Epithelial cell of umbilical artery (primary cell): ENCODE results near the gene ARL6. TPM values are rescaled to one million over a fixed set of nuclear protein-coding genes. Genes with fewer than 3 reads are reported as not detected.

Source experiments
- total RNA-seq: library from RNA; depleted of rRNA; stranded (reverse); fragments of >200 nt; gene quantifications from 2 replicates; pipeline ENCODE4 v1.2.3, GENCODE V29; 2014

ARL6 gene
- 9.4 and 14.6 TPM in 2 replicates for total RNA-seq

DNA sequence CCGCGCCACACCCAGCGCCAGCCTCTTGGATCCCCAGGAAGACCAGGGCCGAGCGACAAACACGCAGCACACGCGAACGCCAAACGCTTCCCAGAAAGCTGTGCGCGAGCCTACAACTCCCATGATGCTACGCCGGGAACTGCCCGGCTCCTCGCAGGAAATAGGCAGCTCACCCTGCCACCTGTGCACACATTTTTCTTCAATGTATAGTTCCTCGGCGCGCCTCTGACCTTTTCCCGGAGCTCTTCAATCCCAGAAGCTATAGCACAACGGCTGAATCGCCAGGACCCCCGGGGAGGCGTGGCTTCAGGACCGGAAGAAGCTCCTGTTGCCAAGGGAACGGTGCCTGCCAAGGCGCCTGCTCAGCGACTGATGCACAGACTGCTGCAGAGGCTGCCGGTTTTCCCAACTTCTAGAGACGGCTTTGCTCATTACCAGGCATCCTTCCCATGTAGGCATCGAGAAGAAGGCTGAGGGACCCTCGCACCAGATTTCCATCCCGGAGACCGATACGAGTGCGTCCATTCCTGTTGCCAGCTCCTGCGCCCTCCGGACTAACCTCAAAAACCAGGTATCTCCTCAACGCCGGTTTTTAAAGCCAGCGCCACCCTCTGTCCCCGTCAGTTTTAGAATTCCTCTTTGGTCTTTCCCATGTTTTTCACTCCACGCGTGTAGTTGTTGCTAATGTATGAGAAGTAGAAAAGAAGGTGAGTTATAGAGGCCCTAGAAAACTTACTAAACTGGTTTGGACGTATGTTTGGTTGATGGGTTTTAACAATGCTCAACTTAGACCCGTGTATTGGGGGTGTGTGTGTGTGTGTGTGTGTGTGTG, at the start of gene ARL6:
TSS of gene ARL6 (plus strand) at position 352 of the 832 bp plus-strand sequence. CDS start 3,350 bp downstream, outside the sequence.

GRCh38 chr3:97821774-97822358, 57.3 kb downstream of the ARL6 start, which contains the start of gene CRYBG3:
TSS of gene CRYBG3 (plus strand) at chr3:97822011. CDS start at chr3:97822207, 196 bp downstream.

Other genes with a start within 250 kb of the ARL6 start
- gene CRYBG3, start 57.3 kb downstream of the ARL6 start, total RNA-seq = 18.8 and 21.0 TPM in 2 replicates
- 26.1 and 27.3 TPM in 2 replicates for gene RIOX2, start 207.7 kb downstream of the ARL6 start, total RNA-seq